Karpas-422 (cell line): ENCODE data around the gene IQCN. TPM values are rescaled to one million over a fixed set of nuclear protein-coding genes. Genes with fewer than 3 reads are reported as not detected.

Source experiments
- DNase-seq: peaks from one replicate; pipeline ENCODE4 v3.0.0-alpha.2; 2015
- H2AFZ ChIP-seq: fragments of 200-600 bp; sonication (generic); 2 replicates; pipeline ENCODE4 v1.6.1; 2014; ENCODE audit warnings: antibody characterized with exemption, low read length, mixed read lengths
- H3K27ac ChIP-seq: fragments of 200-600 bp; sonication (generic); 2 replicates; pipeline ENCODE4 v1.5.1; 2014; ENCODE audit warnings: mild to moderate bottlenecking, low read length, moderate library complexity
- H3K27me3 ChIP-seq: fragments of 200-600 bp; sonication (generic); 2 replicates; pipeline ENCODE4 v1.6.1; 2014; ENCODE audit warnings: low read length, mixed read lengths
- H3K36me3 ChIP-seq: fragments of 200-600 bp; sonication (generic); 2 replicates; pipeline ENCODE4 v1.6.1; 2014; ENCODE audit warnings: low read length, mixed read lengths; ENCODE audit not compliant: insufficient read depth
- H3K4me1 ChIP-seq: fragments of 200-600 bp; sonication (generic); 2 replicates; pipeline ENCODE4 v1.6.1; 2014; ENCODE audit warnings: mild to moderate bottlenecking, low read length, mixed read lengths
- H3K4me2 ChIP-seq: fragments of 200-600 bp; sonication (generic); 2 replicates; pipeline ENCODE4 v1.6.1; 2014; ENCODE audit warnings: low read length, low read depth, mild to moderate bottlenecking; ENCODE audit not compliant: poor library complexity, severe bottlenecking
- H3K4me3 ChIP-seq: fragments of 200-600 bp; sonication (generic); 2 replicates; pipeline ENCODE4 v1.5.1; 2014; ENCODE audit warnings: mild to moderate bottlenecking, antibody characterized with exemption, low read length, mixed read lengths
- H3K79me2 ChIP-seq: fragments of 200-600 bp; sonication (generic); 2 replicates; pipeline ENCODE4 v1.6.1; 2014; ENCODE audit warnings: mild to moderate bottlenecking, low read length, mixed read lengths
- H3K9ac ChIP-seq: fragments of 200-600 bp; sonication (generic); 2 replicates; pipeline ENCODE4 v1.6.0; 2014; ENCODE audit warnings: low read length
- H3K9me2 ChIP-seq: fragments of 200-600 bp; sonication (generic), shearing (Covaris generic); replicated peaks from 2 replicates; pipeline ENCODE4 v1.6.0; 2014; ENCODE audit warnings: mild to moderate bottlenecking, low read length, moderate library complexity; ENCODE audit not compliant: insufficient read depth
- H3K9me3 ChIP-seq: fragments of 300-700, 200-600 bp; sonication (generic); 2 replicates; pipeline ENCODE4 v1.6.1; 2014; ENCODE audit warnings: low read length, mixed read lengths
- H4K20me1 ChIP-seq: fragments of 200-600 bp; sonication (generic); 2 replicates; pipeline ENCODE4 v1.6.1; 2014; ENCODE audit warnings: mild to moderate bottlenecking, antibody characterized with exemption, low read length, low read depth; ENCODE audit not compliant: insufficient read depth
- total RNA-seq: library from RNA; depleted of rRNA; stranded (reverse); fragments of >200 nt; shearing (Covaris generic); gene quantifications from 2 replicates; pipeline ENCODE4 v1.2.3, GENCODE V29; 2014; ENCODE audit warnings: low replicate concordance

IQCN gene
- total RNA-seq, 1 experiment from 2014 or later: 0.37 TPM

DNA sequence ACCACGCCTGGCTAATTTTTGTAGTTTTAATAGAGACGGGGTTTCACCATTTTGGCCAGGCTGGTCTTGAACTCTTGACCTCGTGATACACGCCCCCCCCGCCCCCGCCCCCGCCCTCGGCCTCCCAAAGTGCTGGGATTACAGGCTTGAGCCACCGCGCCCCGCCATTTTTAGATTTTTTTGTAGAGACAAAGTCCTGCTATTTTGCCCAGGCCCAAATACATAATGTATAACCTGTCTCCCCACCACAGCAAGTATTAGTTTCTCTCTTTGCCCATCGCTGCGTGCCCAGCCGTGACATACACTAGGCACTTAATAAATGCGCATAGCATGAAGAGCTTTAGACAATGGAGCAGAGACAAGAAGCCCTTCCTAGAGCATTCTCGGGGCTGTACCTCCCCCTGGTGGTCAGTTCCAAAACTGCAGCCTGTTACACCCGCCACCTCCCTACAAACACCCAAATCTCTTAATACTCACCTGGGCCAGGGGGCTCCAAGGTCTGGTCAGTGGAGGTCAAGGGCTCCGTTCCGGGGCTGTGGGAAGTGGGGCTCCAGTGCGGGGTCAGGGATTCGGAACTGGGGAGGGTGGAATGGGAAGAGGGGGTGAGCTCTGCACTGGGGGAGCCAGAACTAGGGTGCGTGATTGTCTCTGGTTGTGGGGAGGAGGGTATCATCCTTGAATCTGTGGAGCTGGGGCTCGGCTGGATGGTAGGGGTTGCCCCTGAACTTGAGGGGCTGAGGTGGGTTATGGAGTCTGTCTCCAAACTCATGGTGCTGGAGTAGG lies 22.5 kb downstream of the IQCN start:
- Histone ChIP-seq H3K4me2 (no peak overlapping the region), H4K20me1 (peaks cover 1% of the 10 kb centered on the region; the same call in 1 of the 2 replicates), H3K27me3 (no peaks in the 10 kb centered on the region), H3K36me3 (no peaks in the 10 kb centered on the region), H3K9ac (no peak overlapping the region), H3K79me2 (no peaks in the 10 kb centered on the region), H3K4me3 (no peak overlapping the region), H3K9me2 (no peaks in the 10 kb centered on the region), H3K9me3 (no peaks in the 10 kb centered on the region), H2AFZ (no peak overlapping the region), H3K27ac (no peak overlapping the region), H3K4me1 (peaks cover 6% of the 10 kb centered on the region)
- DNase-seq: peak; percentile 92

DNA sequence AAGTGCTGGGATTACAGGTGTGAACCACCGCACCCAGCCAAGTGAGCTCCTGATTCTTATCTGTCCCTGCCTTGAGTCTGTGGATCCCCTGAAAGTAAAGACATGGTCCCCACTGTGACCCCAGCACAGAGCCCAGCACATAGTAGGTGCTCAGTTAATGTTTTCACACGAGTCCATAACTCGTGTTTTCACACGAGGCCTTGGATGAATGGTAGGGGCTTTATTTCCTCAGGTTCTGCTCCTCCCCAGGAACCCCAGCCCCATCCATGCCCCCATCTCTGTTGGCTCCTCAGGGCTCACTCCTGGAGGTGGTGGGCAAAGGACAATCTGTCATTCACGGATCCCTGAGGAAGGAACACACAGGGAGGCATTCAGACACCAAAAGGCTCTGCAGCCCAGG lies 24.4 kb downstream of the IQCN start:
- Histone ChIP-seq H3K27ac (no peak overlapping the region), H3K4me2 (no peak overlapping the region), H3K9me2 (no peaks in the 10 kb centered on the region), H3K79me2 (no peaks in the 10 kb centered on the region), H3K4me1 (peaks cover 6% of the 10 kb centered on the region), H3K9ac (no peak overlapping the region), H3K4me3 (no peak overlapping the region), H3K27me3 (no peaks in the 10 kb centered on the region), H4K20me1 (no peaks in the 10 kb centered on the region; the same call in 1 of the 2 replicates), H2AFZ (no peak overlapping the region), H3K36me3 (no peaks in the 10 kb centered on the region), H3K9me3 (no peaks in the 10 kb centered on the region)
- DNase-seq: no peak

DNA sequence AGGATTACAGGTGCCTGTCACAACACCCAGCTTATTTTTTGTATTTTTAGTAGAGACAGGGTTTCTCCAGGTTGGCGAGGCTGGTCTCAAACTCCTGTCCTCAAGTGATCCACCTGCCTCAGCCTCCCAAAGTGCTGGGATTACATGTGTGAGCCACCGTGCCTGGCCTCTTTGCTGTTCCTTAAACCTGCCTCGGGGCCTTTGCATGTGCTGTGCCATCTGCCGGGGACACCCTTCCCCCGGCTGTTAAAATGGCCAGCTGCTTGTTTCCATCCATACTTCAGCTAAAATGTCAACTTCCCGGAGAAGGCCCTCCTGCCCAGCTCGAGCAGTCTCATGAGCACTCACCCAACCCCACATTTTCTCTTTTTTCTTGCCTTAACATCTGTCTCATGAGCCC lies 29.0 kb downstream of the IQCN start:
- DNase-seq: no peak
- no peaks in the 10 kb centered on the region for H3K4me1 ChIP-seq
- H3K9me3 ChIP-seq: no peaks in the 10 kb centered on the region
- H2AFZ ChIP-seq: no peak overlapping the region
- no peaks in the 10 kb centered on the region for H3K79me2 ChIP-seq
- H3K27me3 ChIP-seq: no peaks in the 10 kb centered on the region
- no peak overlapping the region for H3K27ac ChIP-seq
- H3K9ac ChIP-seq: no peak overlapping the region
- no peak overlapping the region for H3K4me2 ChIP-seq
- no peak overlapping the region for H3K4me3 ChIP-seq
- H4K20me1 ChIP-seq: no peaks in the 10 kb centered on the region
- no peaks in the 10 kb centered on the region for H3K36me3 ChIP-seq
- no peaks in the 10 kb centered on the region for H3K9me2 ChIP-seq

DNA sequence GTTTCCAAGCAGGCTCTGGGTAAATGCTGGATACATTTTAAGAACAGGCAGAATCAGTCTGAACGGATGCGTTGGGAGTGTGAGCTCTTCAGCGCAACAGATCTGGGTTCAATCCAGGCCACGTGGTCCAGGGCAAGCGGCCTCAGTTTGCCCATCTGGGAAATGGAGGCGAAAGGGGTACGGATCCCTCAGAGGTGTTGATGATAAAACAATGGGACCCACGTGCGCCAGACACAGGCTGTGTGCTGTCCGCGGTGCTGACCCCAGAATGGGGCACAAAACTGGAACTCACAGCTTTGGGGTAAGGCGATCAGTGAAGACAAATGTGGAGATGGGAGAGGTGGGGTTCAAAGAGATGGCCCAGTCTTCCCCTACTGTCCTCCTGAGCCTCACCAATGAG lies 34.9 kb downstream of the IQCN start:
- Histone ChIP-seq H3K79me2 (no peaks in the 10 kb centered on the region), H3K27ac (no peak overlapping the region), H3K9me2 (no peaks in the 10 kb centered on the region), H4K20me1 (no peaks in the 10 kb centered on the region), H3K4me3 (no peak overlapping the region), H3K27me3 (no peaks in the 10 kb centered on the region), H2AFZ (no peak overlapping the region), H3K36me3 (no peaks in the 10 kb centered on the region), H3K9me3 (no peaks in the 10 kb centered on the region), H3K9ac (no peak overlapping the region), H3K4me1 (no peaks in the 10 kb centered on the region), H3K4me2 (no peak overlapping the region)
- peak; percentile 53 for DNase-seq

DNA sequence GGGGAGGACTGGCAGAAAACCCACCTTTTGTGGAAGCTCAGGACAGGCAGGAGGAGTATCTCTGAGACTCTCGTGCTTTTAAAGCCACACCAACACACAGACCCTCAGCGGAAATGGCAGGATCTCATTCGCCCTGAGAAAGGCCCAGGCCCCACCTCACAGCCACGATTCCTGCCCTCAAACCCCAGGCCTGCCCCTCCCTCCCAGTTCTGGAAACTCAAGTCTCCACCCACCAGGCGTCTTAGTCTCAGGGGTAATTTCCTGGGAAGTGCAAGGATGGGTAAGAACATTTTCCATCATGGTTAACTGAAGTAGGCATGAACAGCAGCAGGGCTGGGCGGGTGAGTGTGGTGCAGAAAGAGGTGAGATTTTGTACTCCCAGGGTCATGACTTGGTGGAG lies 40.1 kb downstream of the IQCN start:
- Histone ChIP-seq H3K9ac (no peak overlapping the region), H2AFZ (no peak overlapping the region), H3K4me3 (no peak overlapping the region), H3K9me2 (no peaks in the 10 kb centered on the region), H3K36me3 (no peaks in the 10 kb centered on the region), H4K20me1 (no peaks in the 10 kb centered on the region), H3K4me1 (peaks cover 12% of the 10 kb centered on the region), H3K27me3 (no peaks in the 10 kb centered on the region), H3K79me2 (no peaks in the 10 kb centered on the region), H3K9me3 (no peaks in the 10 kb centered on the region), H3K27ac (no peak overlapping the region), H3K4me2 (no peak overlapping the region)
- no peak for DNase-seq

- Histone ChIP-seq H2AFZ (no peak overlapping the region), H3K27me3 (no peaks in the 10 kb centered on the region), H4K20me1 (no peaks in the 10 kb centered on the region), H3K79me2 (no peaks in the 10 kb centered on the region), H3K4me3 (no peak overlapping the region), H3K27ac (no peak overlapping the region), H3K9me3 (no peaks in the 10 kb centered on the region), H3K4me1 (peaks cover 13% of the 10 kb centered on the region), H3K9me2 (no peaks in the 10 kb centered on the region), H3K36me3 (no peaks in the 10 kb centered on the region), H3K4me2 (no peak overlapping the region), H3K9ac (no peak overlapping the region)
- peak; percentile 80 for DNase-seq
Observed at GRCh38 chr19:18233224-18233825, 40.9 kb downstream of the IQCN start.

- H4K20me1 ChIP-seq: no peaks in the 10 kb centered on the region
- H3K27ac ChIP-seq: no peak overlapping the region
- DNase-seq: no peak
- no peaks in the 10 kb centered on the region for H3K9me3 ChIP-seq
- no peak overlapping the region for H3K4me3 ChIP-seq
- no peaks in the 10 kb centered on the region for H3K36me3 ChIP-seq
- peaks cover 19% of the 10 kb centered on the region for H3K4me1 ChIP-seq
- no peaks in the 10 kb centered on the region for H3K27me3 ChIP-seq
- H3K79me2 ChIP-seq: no peaks in the 10 kb centered on the region
- H3K9ac ChIP-seq: no peak overlapping the region
- H3K9me2 ChIP-seq: no peaks in the 10 kb centered on the region
- no peak overlapping the region for H3K4me2 ChIP-seq
- H2AFZ ChIP-seq: no peak overlapping the region
Observed at GRCh38 chr19:18232540-18233223, 41.6 kb downstream of the IQCN start.

DNA sequence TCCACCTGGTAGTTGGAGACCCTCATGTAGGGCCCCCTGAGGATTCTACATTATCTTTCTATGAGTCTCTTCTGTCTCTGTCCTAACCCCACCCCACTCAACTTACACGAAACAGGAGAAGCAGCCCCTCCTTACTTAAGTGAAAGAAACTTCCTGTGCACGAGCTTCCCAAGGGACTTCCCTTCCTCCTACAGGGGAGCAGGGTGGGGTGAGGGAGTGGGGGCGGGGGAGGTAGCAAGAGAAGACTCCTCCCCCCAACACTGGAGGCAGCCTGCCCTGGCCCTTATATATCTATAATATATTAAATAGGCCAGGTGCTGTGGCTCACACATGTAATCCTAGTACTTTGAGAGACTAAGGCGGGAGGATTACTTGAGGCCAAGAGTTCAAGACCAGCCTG lies 42.5 kb downstream of the IQCN start:
- Histone ChIP-seq H3K9me3 (no peaks in the 10 kb centered on the region), H3K27ac (no peak overlapping the region), H4K20me1 (no peaks in the 10 kb centered on the region), H3K4me2 (no peak overlapping the region), H3K4me3 (no peak overlapping the region), H3K36me3 (no peaks in the 10 kb centered on the region), H3K79me2 (no peaks in the 10 kb centered on the region), H3K9me2 (no peaks in the 10 kb centered on the region), H3K9ac (no peak overlapping the region), H2AFZ (no peak overlapping the region), H3K4me1 (peaks cover 25% of the 10 kb centered on the region), H3K27me3 (no peaks in the 10 kb centered on the region)
- peak; percentile 78 for DNase-seq
